T47D (cell line): ENCODE results near the gene CPTP.

Experiments
- DNase-seq, 2 experiments: peaks; one replicate each; pipeline versions ENCODE4 v3.0.0 to v3.0.0-alpha.2; 2011 to 2012; ENCODE audit warnings: low read depth in 1 of 2, low spot score in 1 of 2
- JUND ChIP-seq: IDR thresholded peaks from 2 replicates; pipeline ENCODE4 v1.6.1; 2012; ENCODE audit warnings: low read depth
- in situ Hi-C: cut with HindIII; loops from 2 replicates; pipeline ENCODE4 v1.10.0; 2016; ENCODE audit warnings: low sequenced_read_pairs, low pct_unique_long_range_greater_than_20kb

CPTP gene

DNA sequence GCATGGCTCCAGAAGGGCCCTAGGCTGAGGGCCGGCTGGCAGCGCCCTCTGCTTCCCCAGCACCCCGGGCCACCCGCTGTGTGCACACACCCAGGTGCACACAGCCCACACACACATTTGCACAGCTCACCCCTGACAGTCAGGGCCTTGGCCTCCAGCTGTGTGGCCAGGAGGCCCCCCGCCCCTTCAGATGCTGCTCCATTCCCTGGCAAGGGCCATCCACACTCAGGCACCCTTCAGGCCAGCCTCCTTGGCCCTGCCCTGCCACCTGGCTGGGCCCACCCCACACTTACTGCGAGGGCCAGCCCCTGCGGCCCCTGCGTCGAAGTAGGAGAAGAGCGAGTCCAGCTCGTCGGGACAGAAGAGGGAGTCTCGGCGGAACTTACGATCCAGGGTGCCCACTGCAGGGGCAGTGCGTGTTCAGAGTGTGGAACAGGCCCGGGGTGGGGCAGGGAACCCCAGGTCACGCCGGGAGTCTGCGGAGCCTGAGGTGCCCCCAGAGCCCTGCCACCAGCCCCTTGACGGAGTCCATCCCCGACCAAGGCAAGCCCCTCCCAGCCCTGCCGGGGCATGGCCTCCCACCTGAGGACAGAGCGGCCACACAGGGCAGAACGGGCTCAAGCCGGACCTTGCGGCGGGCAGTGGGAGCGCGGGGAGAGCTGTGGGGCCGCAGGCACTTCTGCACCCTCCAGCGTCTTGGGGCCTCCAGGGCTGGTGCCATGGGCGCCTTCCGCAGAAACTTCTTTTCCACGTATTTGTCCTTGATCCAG, 29.3 kb upstream of the CPTP start:
- in situ Hi-C loops = no loop called here
- no peak for TF ChIP-seq JUND
- DNase-seq = no peak

DNA sequence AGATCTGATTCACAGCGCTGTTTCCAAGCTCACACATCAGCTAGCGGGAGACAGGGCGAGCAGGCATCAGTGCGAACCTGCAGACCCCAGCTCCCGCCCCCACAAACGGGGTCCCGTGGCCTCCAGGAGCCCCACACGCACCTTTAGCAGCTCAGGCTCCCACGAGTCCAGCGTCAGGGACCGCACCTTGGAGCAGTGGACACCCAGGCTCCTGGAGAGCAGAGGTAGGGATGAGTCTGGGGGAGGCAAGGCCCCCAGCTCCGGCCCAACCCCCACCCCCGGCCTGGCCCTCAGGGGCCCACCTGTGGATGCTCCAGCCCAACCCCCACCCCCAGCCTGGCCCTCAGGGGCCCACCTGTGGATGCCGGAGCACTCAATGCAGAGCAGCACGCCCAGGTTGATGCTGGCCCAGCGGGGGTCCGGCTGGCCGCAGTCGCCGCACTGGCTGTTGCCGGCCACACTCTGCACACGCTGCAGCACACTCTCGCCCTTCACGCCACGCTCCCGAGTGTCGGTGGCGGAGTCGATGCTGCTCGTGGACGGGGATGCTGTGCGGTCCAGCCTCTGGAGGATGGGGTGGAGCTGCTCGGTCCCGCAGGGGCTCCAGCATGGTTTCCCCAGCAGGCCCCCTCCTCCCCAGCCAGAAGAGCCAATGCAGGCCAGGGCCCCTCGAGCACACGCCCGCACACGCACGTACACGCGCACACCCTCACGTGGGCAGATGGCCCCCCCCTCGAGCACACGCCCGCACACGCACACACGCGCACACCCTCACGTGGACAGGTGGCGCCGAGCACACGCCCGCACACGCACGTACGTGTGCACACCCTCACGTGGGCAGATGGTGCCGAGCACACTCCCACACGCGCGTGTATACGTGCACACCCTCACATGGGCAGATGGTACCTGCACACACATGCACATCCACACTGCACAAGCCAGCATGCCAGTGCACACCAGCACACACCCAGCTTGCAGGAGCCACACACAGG, 28.2 kb upstream of the CPTP start:
- in situ Hi-C loops = no loop called here
- DNase-seq = no peak
- no peak for TF ChIP-seq JUND

DNA sequence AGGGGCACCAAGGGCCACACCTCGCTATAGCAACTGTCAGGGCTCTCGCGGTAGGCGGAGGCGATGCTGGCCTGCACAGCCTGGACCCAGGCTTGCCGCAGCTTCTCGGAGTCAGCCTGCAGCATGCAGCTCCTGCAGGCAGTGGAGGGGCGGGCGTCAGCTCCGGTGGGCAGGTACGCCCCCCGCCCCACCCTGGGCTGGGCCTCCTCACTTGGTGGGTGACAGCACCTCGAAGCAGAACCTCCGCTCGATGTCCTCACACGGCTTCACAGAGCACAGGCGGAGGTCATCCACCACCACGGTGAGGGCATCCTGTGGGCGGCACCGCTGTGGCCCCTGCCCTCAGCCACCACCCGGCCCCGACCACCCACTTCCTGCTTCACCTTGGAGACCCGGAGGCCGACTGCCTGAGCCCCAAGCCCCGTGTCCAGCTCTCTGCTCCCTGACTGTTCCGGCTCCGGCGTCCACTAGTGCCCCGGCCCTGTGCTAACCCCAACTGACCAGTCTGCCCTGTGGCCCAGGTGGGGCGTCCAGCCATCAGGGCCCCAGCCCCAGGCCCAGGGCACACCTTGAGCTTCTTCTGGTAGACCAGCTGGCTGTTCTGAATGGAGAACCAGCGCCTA, 26.7 kb upstream of the CPTP start:
- no peak for DNase-seq
- in situ Hi-C loops = no loop called here
- no peak for TF ChIP-seq JUND

DNA sequence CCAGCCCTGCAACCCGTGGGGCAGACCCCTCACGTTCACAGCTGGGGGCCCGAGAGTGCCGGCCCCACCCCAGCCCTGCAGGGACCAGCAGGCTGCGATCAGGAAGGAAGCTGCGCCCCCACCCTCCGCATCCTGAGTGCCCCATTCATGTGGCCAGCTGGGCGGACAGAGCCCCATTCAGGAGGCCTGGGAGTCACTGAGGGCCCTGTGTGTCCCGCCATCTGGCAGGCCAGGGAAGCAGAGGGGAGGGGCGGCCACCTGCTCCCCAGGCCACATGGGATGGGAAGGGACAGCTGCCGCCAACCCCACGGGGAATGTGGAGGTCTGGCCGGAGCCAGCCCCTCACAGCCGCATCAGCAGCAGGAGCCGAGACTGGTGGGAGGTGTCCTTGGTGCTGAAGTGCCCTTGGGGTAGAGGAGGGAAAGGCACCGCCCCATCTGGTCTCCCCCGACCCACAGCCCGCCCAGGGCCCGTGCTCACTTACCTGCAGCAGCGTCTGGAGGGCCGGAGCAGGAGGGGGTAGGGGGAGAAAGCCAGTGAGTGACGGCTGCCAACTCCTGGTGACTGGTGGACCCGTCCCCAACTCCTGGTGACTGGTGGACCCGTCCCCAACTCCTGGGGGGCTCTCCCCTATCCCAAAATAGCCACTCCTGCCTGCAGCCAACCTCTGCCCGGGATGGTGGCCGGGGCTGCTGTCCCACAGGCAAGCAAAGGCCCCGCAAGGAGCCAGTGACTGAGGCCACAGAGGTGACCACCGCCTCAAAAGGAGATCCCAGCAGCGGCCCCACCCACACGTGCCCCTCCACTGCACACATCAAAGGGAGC, 25.5 kb upstream of the CPTP start:
- in situ Hi-C loops = no loop called here
- no peak for TF ChIP-seq JUND
- no peak for DNase-seq

DNA sequence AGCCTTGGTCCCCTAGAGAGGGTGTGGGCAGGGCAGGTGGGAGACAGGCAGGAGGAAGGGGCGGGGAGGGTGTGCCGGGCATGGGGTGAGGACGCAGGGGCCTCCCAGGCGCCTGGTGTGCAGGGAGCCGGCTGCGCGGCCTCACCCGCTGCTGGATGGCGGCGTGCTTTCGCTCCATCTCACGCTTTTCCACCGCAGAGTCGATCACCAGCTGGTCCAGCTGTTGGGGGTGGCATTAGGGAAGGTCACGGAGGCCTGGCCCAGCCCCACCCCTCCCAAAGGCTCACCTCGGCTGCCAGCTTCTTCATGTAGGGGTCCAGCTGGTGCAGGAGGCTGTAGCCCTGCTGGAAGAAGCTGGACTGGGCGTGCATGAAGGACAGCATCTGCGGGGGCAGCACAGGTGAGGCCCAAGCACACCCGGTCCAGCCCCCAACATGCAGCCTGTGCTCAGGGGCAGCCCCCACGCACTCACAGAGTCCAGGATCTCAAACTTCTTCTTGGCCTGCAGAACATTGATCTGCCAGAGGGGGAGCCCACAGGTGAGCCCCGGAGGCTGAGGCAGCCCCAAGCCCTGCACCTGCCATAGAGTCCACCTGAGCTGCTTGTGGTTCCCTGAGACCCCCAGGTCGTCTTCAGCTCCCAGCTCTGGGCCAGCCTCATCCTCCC, 24.8 kb upstream of the CPTP start:
- in situ Hi-C loops = no loop called here
- no peak for TF ChIP-seq JUND
- DNase-seq = no peak

DNA sequence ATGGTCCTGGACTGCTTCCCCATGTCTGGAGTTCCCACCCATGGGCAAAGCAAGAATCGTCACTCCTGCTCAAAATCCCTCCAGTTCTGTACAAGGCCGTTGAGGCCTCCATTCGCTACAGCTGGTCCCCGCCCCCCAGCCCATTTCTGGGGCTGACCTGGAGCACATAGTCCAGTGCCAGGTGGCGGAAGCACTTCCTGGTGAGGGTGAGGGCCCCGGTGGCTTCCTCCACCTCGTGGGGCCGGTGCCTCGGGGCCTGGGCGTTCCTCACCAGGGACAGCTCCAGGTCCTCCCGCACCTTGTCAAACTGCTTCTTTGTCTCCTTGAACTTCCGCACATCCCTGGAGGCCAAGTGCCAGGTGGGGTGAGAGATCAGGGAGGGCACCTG, 24.3 kb upstream of the CPTP start:
- in situ Hi-C loops = no loop called here
- DNase-seq = no peak
- no peak for TF ChIP-seq JUND

DNA sequence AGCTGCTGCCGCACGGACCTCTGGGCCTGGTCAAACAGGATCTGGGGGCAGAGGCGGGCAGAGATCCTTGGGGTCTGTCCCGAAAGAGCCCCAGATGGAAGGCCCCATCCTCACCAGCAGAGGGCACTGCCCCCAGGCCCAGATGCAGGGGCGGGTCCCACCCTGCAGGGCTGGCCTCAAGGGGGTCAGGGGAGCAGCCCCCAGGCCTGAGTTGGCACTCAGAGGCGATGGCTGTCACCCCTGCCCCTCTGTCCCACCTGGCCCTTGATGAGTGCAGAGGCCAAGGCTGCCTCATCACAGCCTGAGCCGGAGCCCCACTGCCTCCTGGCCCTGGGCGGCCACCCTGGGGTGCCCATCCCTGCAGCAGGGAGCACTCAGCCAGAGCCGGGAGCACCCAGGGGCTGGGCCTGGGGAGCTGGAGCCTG, 22.6 kb upstream of the CPTP start:
- in situ Hi-C loops = no loop called here
- no peak for DNase-seq
- no peak for TF ChIP-seq JUND

DNA sequence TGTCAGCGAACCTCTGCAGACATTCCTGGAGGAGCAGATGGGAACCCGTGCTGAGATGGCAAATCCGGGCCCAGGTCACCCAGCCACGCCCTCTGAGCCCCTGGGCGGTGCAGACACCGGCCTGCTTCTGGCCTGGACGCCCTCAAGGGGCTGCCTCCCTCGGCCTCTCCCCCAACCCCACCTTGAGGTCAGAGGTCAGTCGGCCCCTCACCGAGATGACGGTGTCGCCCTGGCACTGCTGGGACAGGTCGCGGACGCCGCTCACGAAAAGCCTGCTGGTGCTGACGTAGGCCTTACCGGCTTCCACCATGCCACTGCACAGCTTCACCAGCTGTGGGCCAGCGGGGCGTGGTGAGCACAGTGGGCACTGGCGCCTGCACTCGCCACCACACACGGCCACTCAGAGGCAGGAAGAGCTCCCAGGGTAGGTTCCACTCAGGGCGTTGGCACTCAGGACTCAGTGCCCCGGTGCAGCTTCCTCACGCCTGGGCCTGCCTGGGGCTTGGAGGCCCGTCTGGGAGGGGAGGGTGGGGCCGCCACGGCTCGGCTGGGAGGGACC, 21.6 kb upstream of the CPTP start:
- no peak for DNase-seq
- no peak for TF ChIP-seq JUND
- in situ Hi-C loops = no loop called here

DNA sequence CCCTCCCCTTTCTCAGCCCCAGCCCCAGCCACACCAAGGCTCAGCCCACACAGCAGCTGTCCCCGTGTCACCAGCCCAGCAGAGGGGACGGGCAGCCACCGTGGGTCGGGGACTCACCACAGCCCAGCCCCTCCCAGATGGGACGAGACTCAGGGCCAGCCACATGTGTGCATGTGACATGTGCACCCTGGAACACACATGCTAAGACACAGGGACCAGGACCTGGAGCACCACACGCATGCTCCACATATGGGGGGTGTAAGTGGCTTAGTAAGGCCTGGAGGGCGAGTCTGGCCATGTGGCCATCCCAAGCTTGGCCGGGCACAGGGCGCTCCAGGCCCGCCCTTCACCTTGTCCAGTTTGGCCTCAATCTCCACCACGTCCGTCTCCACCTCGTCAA, 20.9 kb upstream of the CPTP start:
- no peak for DNase-seq
- in situ Hi-C loops = no loop called here
- no peak for TF ChIP-seq JUND

DNA sequence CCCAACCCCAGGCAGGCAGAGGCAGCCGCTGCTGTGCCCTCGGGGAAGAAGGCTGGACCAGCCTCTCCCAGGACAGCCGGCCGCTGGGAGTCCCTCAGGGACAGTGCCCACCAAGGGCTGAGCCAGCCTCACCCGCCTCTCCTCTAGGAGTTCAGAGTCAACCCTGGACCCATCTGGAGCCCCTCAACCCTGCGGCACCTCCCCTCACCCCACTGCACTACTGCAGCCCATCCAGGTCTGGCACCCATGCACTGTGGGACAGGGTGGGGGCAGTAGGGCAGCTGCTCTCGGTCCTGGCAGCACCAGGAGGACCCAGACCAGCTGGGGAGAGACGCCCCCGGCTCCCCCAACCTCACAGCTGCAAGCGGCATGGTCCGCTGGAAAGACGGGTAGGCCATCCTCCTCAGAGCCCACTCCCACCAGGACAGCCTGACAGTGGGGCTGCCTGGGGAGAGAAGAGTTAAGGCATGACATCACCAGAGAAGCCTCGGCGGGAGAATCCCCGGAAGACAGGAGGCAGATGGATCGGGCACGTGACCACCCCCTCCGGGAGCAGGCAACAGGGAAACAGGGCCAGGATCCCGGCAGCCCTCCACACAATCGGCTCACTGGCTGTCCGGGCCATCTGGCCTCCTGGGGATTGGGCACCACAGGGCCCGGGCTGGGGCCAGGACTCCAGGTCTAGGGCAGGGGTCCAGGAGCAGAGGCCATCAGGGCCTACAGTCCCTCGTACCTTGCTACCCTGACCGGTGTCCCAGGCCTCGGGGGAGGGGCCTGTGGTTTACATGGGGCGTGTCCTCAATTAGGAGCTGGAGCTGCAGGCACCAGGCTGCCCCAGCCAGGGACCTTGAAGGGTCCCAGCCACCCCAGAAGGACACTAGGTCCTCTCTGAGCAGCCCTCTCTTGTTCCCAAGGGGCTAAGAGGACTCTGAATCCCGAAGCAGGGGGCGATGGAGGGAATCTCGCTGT, 20.0 kb upstream of the CPTP start:
- DNase-seq = no peak
- TF ChIP-seq JUND = no peak
- in situ Hi-C loops = no loop called here
